Karpas-422 (cell line): ENCODE data around the gene PTER. TPM values are rescaled to one million over a fixed set of nuclear protein-coding genes. Genes with fewer than 3 reads are reported as not detected.

Source experiments
- DNase-seq: peaks from one replicate; pipeline ENCODE4 v3.0.0-alpha.2; 2015
- H2AFZ ChIP-seq: fragments of 200-600 bp; sonication (generic); 2 replicates; pipeline ENCODE4 v1.6.1; 2014; ENCODE audit warnings: antibody characterized with exemption, low read length, mixed read lengths
- H3K27ac ChIP-seq: fragments of 200-600 bp; sonication (generic); 2 replicates; pipeline ENCODE4 v1.5.1; 2014; ENCODE audit warnings: mild to moderate bottlenecking, low read length, moderate library complexity
- H3K27me3 ChIP-seq: fragments of 200-600 bp; sonication (generic); 2 replicates; pipeline ENCODE4 v1.6.1; 2014; ENCODE audit warnings: low read length, mixed read lengths
- H3K36me3 ChIP-seq: fragments of 200-600 bp; sonication (generic); 2 replicates; pipeline ENCODE4 v1.6.1; 2014; ENCODE audit warnings: low read length, mixed read lengths; ENCODE audit not compliant: insufficient read depth
- H3K4me1 ChIP-seq: fragments of 200-600 bp; sonication (generic); 2 replicates; pipeline ENCODE4 v1.6.1; 2014; ENCODE audit warnings: mild to moderate bottlenecking, low read length, mixed read lengths
- H3K4me2 ChIP-seq: fragments of 200-600 bp; sonication (generic); 2 replicates; pipeline ENCODE4 v1.6.1; 2014; ENCODE audit warnings: low read length, low read depth, mild to moderate bottlenecking; ENCODE audit not compliant: poor library complexity, severe bottlenecking
- H3K4me3 ChIP-seq: fragments of 200-600 bp; sonication (generic); 2 replicates; pipeline ENCODE4 v1.5.1; 2014; ENCODE audit warnings: mild to moderate bottlenecking, antibody characterized with exemption, low read length, mixed read lengths
- H3K79me2 ChIP-seq: fragments of 200-600 bp; sonication (generic); 2 replicates; pipeline ENCODE4 v1.6.1; 2014; ENCODE audit warnings: mild to moderate bottlenecking, low read length, mixed read lengths
- H3K9ac ChIP-seq: fragments of 200-600 bp; sonication (generic); 2 replicates; pipeline ENCODE4 v1.6.0; 2014; ENCODE audit warnings: low read length
- H3K9me2 ChIP-seq: fragments of 200-600 bp; sonication (generic), shearing (Covaris generic); replicated peaks from 2 replicates; pipeline ENCODE4 v1.6.0; 2014; ENCODE audit warnings: mild to moderate bottlenecking, low read length, moderate library complexity; ENCODE audit not compliant: insufficient read depth
- H3K9me3 ChIP-seq: fragments of 300-700, 200-600 bp; sonication (generic); 2 replicates; pipeline ENCODE4 v1.6.1; 2014; ENCODE audit warnings: low read length, mixed read lengths
- H4K20me1 ChIP-seq: fragments of 200-600 bp; sonication (generic); 2 replicates; pipeline ENCODE4 v1.6.1; 2014; ENCODE audit warnings: mild to moderate bottlenecking, antibody characterized with exemption, low read length, low read depth; ENCODE audit not compliant: insufficient read depth
- total RNA-seq: library from RNA; depleted of rRNA; stranded (reverse); fragments of >200 nt; shearing (Covaris generic); gene quantifications from 2 replicates; pipeline ENCODE4 v1.2.3, GENCODE V29; 2014; ENCODE audit warnings: low replicate concordance

The PTER gene
- total RNA-seq, 1 experiment from 2014 or later = 40.1 TPM

DNA sequence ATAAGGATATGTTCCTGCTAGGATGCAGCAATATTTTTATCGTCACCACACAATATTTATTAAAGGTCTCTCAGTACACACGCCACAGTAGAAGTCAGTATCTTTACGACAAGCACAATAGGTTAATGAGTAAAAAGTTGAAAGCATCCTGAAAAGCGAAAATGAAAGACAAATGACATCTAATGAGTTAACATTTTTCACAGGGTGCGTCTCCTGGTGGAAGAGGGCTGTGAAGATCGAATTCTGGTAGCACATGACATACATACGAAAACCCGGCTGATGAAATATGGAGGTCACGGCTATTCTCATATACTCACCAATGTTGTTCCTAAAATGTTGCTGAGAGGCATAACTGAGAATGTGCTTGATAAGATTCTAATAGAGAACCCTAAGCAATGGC lies 74.0 kb downstream of the PTER start:
- H2AFZ ChIP-seq = no peak overlapping the region
- H3K4me3 ChIP-seq = no peak overlapping the region
- no peaks in the 10 kb centered on the region for H3K36me3 ChIP-seq
- no peak overlapping the region for H3K27ac ChIP-seq
- H3K9me2 ChIP-seq = no peaks in the 10 kb centered on the region
- no peak overlapping the region for H3K9ac ChIP-seq
- no peaks in the 10 kb centered on the region for H3K27me3 ChIP-seq
- no peak overlapping the region for H3K4me2 ChIP-seq
- no peaks in the 10 kb centered on the region for H3K9me3 ChIP-seq
- DNase-seq = no peak
- H4K20me1 ChIP-seq = no peaks in the 10 kb centered on the region
- H3K4me1 ChIP-seq = no peaks in the 10 kb centered on the region
- 0 out of 2 replicates have a peak, but pooled peaks cover 3% of the 10 kb centered on the region for H3K79me2 ChIP-seq

DNA sequence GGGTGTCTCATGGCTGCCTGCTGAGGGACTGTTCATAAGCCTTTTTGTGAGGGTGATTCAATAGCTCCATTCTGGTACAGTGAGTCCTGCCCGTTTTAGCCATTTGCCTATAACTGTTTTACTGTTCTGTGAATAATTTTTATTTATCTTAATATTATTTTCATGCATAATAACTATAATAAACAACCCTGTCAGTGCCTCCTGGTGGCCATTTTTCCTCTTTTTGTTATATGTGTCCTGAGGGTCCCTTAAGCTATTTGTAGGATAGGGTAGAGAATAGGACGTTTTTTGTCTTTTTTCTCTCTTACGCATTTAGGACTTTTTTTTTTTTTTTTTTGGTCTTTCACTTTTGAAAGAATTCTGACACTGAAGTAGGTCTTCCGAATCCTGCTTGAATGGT lies 82.0 kb downstream of the PTER start:
- Histone ChIP-seq H3K4me2 (no peak overlapping the region), H3K9me2 (no peaks in the 10 kb centered on the region), H3K9ac (no peak overlapping the region), H3K4me3 (no peak overlapping the region), H3K9me3 (no peaks in the 10 kb centered on the region), H3K4me1 (peaks cover under 1% of the 10 kb centered on the region; the same call in 1 of the 2 replicates), H2AFZ (no peak overlapping the region), H3K36me3 (no peaks in the 10 kb centered on the region), H3K79me2 (no peaks in the 10 kb centered on the region), H4K20me1 (no peaks in the 10 kb centered on the region), H3K27ac (no peak overlapping the region), H3K27me3 (no peaks in the 10 kb centered on the region)
- no peak for DNase-seq

DNA sequence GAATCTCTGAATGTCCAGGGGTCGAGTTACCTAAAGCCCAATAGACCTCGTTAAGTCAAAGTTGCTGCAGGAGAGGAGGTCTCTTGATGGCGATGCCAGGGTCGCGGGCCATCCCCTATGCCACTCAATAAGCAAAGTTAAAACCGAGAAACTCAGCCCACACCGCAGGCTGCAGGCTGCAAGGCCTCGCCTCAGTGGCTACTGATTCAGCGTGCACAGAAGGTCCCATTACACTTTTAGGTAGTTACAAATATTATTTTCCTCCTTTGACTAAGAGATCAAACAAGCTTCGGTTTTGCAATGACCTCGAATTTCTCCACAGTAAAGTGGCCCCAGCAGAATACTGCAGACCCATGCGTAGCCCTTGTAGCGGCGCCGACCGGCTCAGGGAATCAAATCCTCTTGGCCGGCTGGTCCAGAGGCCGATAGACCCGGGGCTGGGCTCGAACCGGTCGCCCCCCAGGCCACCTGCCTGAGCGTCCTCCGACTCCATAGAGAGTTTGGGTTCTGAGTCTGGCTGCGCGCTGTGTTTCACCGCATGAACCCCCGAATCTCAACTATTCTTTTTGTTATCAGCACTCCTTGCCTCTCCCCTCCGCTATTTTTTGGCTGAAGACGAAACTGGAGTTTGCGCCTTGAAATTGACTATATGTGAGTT lies 82.6 kb downstream of the PTER start:
- no peak for DNase-seq
- Histone ChIP-seq H3K27ac (no peak overlapping the region), H3K4me2 (no peak overlapping the region), H3K9me2 (no peaks in the 10 kb centered on the region), H4K20me1 (no peaks in the 10 kb centered on the region), H2AFZ (no peak overlapping the region), H3K27me3 (no peaks in the 10 kb centered on the region), H3K4me1 (peaks cover 6% of the 10 kb centered on the region), H3K9me3 (no peaks in the 10 kb centered on the region), H3K9ac (no peak overlapping the region), H3K79me2 (no peaks in the 10 kb centered on the region), H3K36me3 (no peaks in the 10 kb centered on the region), H3K4me3 (no peak overlapping the region)

DNA sequence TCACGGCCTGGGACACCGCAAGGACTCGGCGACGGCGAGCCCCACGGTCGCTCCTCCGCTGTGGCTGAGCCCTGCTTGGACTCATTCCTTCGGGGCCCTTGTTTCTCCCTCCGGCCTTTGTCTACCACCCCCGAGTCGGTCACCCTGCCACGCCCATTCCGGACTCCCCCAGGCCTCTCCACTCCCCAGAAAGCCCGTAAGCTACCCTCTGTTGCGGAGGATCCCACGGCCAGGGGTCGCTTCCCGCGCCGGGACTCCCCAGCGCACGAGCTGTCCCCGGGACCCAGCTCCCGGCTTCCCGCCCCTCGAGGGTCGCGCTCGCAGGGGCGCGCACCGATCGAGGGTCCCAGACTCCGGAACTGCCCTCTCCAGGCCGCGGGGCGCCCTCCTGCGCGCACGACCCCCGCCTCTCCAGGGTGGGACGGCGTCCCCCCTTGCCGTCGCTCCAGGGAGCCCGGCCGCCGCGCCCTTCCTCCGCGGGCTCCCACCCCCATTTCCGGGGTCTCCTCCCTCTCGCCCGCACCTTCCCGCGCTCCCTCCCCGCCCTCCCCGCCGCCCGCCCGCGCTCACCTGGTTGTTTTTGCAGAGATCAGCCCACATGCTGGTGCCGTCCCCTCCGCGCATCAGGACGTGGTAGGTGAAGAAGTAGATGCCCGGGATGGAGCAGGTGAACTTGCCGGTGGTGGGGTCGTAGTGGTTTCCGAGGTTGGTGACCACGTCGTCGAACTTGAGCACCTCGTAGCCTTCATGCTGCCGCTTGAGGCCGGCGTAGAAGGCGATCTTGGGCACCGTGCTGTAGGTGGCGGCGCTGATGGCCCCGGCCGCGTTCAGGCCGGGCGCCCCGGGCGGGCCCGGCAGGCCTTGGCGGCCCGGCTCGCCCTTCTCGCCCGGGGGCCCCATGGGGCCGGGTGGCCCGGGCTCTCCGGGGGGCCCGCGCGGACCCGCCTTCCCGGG lies 83.4 kb downstream of the PTER start:
- Histone ChIP-seq H3K4me3 (no peak overlapping the region; the same call in 1 of the 2 replicates), H3K27me3 (no peaks in the 10 kb centered on the region), H3K9ac (no peak overlapping the region), H3K4me1 (peaks cover 14% of the 10 kb centered on the region), H3K4me2 (peak overlapping the region; percentile 54), H3K36me3 (no peaks in the 10 kb centered on the region), H3K9me2 (no peaks in the 10 kb centered on the region), H3K27ac (no peak overlapping the region), H4K20me1 (no peaks in the 10 kb centered on the region), H3K79me2 (no peaks in the 10 kb centered on the region), H3K9me3 (no peaks in the 10 kb centered on the region), H2AFZ (no peak overlapping the region)
- DNase-seq = no peak

DNA sequence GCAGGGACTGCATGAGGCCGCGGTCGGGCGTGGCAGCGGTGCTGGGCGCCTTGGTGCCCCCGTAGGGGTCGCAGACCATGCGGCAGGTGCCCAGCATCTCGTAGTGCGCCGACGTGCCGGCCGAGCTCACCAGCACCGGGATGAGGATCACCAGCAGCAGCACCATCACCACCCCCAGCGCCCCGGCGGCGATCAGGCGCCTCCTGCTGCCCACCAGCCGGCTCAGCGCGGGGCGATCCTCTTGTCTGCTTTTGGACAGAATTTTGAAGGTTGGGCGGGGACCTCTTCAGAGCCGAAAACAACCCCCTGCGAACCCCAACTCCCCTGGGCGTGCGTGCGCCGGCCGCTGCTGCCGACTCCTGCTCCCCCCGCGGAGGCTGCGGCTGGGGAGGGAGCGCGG lies 84.1 kb downstream of the PTER start:
- H3K27me3 ChIP-seq = no peaks in the 10 kb centered on the region
- no peak overlapping the region for H3K27ac ChIP-seq
- H3K36me3 ChIP-seq = no peaks in the 10 kb centered on the region
- peaks cover 17% of the 10 kb centered on the region for H3K4me1 ChIP-seq
- peak overlapping the region; percentile 35 for H3K9ac ChIP-seq
- no peaks in the 10 kb centered on the region for H3K9me2 ChIP-seq
- no peak overlapping the region for H2AFZ ChIP-seq
- peak overlapping the region; percentile 44; the same call in 1 of the 2 replicates for H3K4me3 ChIP-seq
- DNase-seq = peak; percentile 56
- H3K79me2 ChIP-seq = no peaks in the 10 kb centered on the region
- H3K9me3 ChIP-seq = no peaks in the 10 kb centered on the region
- H3K4me2 ChIP-seq = peak overlapping the region; percentile 54
- H4K20me1 ChIP-seq = no peaks in the 10 kb centered on the region

DNA sequence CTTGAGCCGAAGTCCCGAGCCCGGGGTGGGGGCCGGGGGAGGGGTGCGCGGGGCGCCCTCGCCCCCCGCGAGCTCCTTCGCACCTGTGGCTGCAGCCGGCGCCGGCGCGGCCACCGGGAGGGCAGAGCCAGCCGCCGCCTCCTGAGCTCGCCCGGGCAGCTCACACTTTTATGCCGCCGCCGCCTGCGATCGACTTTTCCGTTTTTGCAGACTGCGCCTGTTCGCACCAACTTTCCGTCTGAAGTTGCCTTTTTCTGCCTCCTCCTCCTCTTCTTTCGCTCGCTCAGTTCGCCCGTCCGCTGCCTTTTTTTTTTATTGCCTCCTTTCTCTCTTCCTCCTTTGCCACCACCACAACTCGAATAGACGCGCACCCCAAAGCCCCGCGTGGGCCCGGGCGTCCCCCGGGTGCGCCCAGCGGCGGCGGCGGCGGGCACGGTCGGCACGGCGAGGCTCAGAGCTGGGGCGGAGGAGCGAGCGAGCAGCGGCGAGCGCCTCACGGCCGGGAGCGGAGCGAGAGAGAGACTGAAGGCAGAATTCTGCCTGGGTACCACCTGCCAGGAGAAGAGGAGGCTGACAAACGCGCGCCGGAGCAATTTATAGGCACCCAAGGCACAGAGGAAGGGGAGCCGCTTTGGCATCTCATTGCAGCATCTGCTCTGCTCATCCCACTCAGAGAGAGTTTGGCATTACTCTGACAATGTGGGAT lies 84.7 kb downstream of the PTER start, which contains the start of gene C1QL3:
Gene C1QL3, minus strand, starts transcription at position 569 of the 706 bp plus-strand sequence. CDS start 814 bp downstream, outside the sequence.
- no peaks in the 10 kb centered on the region for H3K9me2 ChIP-seq
- H4K20me1 ChIP-seq = no peaks in the 10 kb centered on the region
- no peaks in the 10 kb centered on the region for H3K36me3 ChIP-seq
- no peaks in the 10 kb centered on the region for H3K27me3 ChIP-seq
- no peaks in the 10 kb centered on the region for H3K9me3 ChIP-seq
- H3K79me2 ChIP-seq = no peaks in the 10 kb centered on the region
- peaks cover 17% of the 10 kb centered on the region for H3K4me1 ChIP-seq
- H3K4me3 ChIP-seq = peak within 1 kb of the TSS; percentile 44; the same call in 1 of the 2 replicates
- H3K4me2 ChIP-seq = peak within 1 kb of the TSS; percentile 54
- DNase-seq = no peak
- no peak within 1 kb of the TSS for H2AFZ ChIP-seq
- no peak within 1 kb of the TSS for H3K27ac ChIP-seq
- peak within 1 kb of the TSS; percentile 35 for H3K9ac ChIP-seq

DNA sequence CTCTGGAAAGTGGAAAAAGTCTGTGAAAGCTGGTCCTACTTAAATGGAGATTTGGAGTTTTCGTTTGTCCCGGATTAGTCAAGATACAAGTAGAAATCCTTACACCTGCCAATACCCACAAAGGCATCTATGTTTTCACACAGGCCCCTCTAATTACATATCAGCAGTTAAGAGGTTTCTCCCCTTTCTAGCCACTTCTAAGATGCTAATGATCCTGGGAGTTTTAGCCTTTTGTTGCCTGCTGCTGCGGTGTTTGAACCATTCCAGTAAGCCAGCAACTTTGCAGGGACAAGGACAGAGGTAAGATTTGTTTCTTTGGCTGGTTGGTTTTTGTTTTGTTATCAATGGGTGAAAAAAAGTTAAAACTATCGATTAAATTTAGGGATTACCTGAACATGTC lies 90.6 kb downstream of the PTER start:
- Histone ChIP-seq H3K9ac (no peak overlapping the region), H4K20me1 (no peaks in the 10 kb centered on the region), H3K4me3 (no peak overlapping the region), H3K79me2 (no peaks in the 10 kb centered on the region), H2AFZ (no peak overlapping the region), H3K27ac (no peak overlapping the region), H3K36me3 (no peaks in the 10 kb centered on the region), H3K9me2 (no peaks in the 10 kb centered on the region), H3K4me2 (no peak overlapping the region), H3K27me3 (no peaks in the 10 kb centered on the region), H3K4me1 (peaks cover 21% of the 10 kb centered on the region), H3K9me3 (no peaks in the 10 kb centered on the region)
- no peak for DNase-seq

DNA sequence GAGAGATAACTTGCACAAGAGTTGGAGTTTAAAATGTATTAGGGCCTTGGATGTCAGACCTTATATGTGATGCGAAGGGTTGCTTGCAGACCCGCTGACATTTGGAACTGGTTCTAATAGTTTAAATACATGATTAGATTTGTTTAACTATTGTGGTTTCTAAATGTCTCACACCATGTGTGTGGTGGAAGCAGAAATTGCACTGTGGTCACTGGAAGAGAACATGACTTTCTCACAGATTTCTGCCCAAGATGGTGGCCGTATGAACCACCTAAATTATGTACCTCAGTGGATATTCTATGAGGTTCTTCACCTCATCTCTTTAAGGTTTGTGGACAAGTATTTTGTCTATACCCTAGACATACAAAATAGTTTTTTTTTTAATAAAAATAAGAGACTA lies 93.0 kb downstream of the PTER start:
- Histone ChIP-seq H3K4me2 (no peak overlapping the region), H3K9me2 (no peaks in the 10 kb centered on the region), H3K79me2 (no peaks in the 10 kb centered on the region), H3K4me3 (no peak overlapping the region), H3K27ac (no peak overlapping the region), H2AFZ (no peak overlapping the region), H3K9ac (no peak overlapping the region), H3K9me3 (no peaks in the 10 kb centered on the region), H4K20me1 (no peaks in the 10 kb centered on the region), H3K36me3 (no peaks in the 10 kb centered on the region), H3K27me3 (no peaks in the 10 kb centered on the region), H3K4me1 (peaks cover 10% of the 10 kb centered on the region)
- DNase-seq = no peak
